ENCODE data around the gene EEF2. TPM values are rescaled to one million over a fixed set of nuclear protein-coding genes. Genes with fewer than 3 reads are reported as not detected.

The EEF2 gene
- total RNA-seq, 2 experiments from 2014 or later = 1,633 to 3,507 TPM

- Histone ChIP-seq H3K9me2 (ENCODE audit: insufficient read depth, low read length) (no peaks in the 10 kb centered on the region), H4K20me1 (ENCODE audit: insufficient read depth, low read length) (no peaks in the 10 kb centered on the region; the same call in 1 of the 2 replicates), H2AFZ (ENCODE audit: low read length) (no peak overlapping the region), H3K9me3 (ENCODE audit: low read length) (no peaks in the 10 kb centered on the region), H3K36me3 (ENCODE audit: insufficient read depth, low read length) (peaks cover 58% of the 10 kb centered on the region), H3K79me2 (ENCODE audit: insufficient read depth, low read depth, low read length) (peaks cover 18% of the 10 kb centered on the region; the same call in 1 of the 2 replicates), H3K4me1 (ENCODE audit: insufficient read depth, low read length, poor library complexity, severe bottlenecking) (peaks cover 11% of the 10 kb centered on the region), H3K4me2 (ENCODE audit: low read length) (no peak overlapping the region), H3K27ac (ENCODE audit: low read depth, low read length, poor library complexity, severe bottlenecking) (no peak overlapping the region), H3K4me3 (ENCODE audit: low read depth, low read length, poor library complexity, severe bottlenecking) (no peak overlapping the region)
- no TSS peak for BruUV-seq (replicated peaks)
- intact Hi-C loops (cut with micrococcal nuclease; ENCODE audit: unreplicated experiment) = no loop called here
- ChIA-PET POLR2A (no interaction called here), CTCF (ENCODE audit: unreplicated experiment) (no interaction called here)
- TF ChIP-seq EZH2phosphoT487 (IDR thresholded peaks at IDR 0.05; ENCODE audit: borderline replicate concordance, low read depth, low read length) (no peak), CTCF (conservative IDR thresholded peaks at IDR 0.05; ENCODE audit: low read length) (no peak)
- no peak for DNase-seq (ENCODE audit: low spot score)
Measured at GRCh38 chr19:3966051-3967017, 18.9 kb downstream of the EEF2 start.

GRCh38 chr19:3964256-3965194 is 20.7 kb downstream of the EEF2 start:
- Histone ChIP-seq H3K4me2 (ENCODE audit: low read length) (no peak overlapping the region), H3K36me3 (ENCODE audit: insufficient read depth, low read length) (peaks cover 67% of the 10 kb centered on the region), H3K9me3 (ENCODE audit: low read length) (no peaks in the 10 kb centered on the region), H3K4me1 (ENCODE audit: insufficient read depth, low read length, poor library complexity, severe bottlenecking) (peaks cover under 1% of the 10 kb centered on the region), H3K79me2 (ENCODE audit: insufficient read depth, low read depth, low read length) (peaks cover 6% of the 10 kb centered on the region; the same call in 1 of the 2 replicates), H4K20me1 (ENCODE audit: insufficient read depth, low read length) (no peaks in the 10 kb centered on the region), H3K27ac (ENCODE audit: low read depth, low read length, poor library complexity, severe bottlenecking) (no peak overlapping the region), H2AFZ (ENCODE audit: low read length) (no peak overlapping the region), H3K4me3 (ENCODE audit: low read depth, low read length, poor library complexity, severe bottlenecking) (no peak overlapping the region), H3K9me2 (ENCODE audit: insufficient read depth, low read length) (no peaks in the 10 kb centered on the region)
- BruUV-seq (replicated peaks) = no TSS peak
- POLR2A ChIA-PET = no interaction called here
- no peak for TF ChIP-seq CTCF (conservative IDR thresholded peaks at IDR 0.05; ENCODE audit: low read length)
- no peak for TF ChIP-seq EZH2phosphoT487 (IDR thresholded peaks at IDR 0.05; ENCODE audit: borderline replicate concordance, low read depth, low read length)
- DNase-seq (ENCODE audit: low spot score) = no peak
- CTCF ChIA-PET (ENCODE audit: unreplicated experiment) = no interaction called here
- intact Hi-C loops (cut with micrococcal nuclease; ENCODE audit: unreplicated experiment) = no loop called here
